ENCODE data around the gene PRSS2.

DNA sequence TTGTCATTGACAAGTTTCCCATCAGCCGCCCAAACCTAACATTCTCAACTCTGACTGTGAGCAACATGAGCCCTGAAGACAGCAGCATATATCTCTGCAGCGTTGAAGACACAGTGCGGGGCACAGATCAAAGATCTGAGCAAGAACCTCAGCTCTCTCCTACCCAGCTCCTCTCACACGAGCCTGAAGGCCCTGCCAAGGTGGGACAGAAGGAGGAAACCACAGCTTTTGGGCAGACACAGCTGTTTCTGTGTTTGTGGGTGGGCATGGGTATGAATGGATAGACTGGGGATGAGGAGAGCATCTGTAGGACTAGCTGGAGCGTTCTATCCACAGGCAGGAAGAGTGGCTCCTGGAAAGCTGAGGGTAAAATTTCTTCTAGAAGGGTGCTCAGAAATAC, 30.0 kb upstream of the PRSS2 start:
- no peak for TF ChIP-seq CTCF (IDR thresholded peaks at IDR 0.05)
- TF ChIP-seq POLR2A (IDR thresholded peaks at IDR 0.05): no peak

All from tibial nerve (tissue), 3 donors.